NB4 (cell line): ENCODE data around the gene SEPTIN5.
A peak's percentile ranks its signal among the peaks of the same experiment; 100 is the strongest.

Experiments
- DNase-seq: peaks from one replicate; pipeline ENCODE4 v3.0.0; 2010; ENCODE audit warnings: low read depth
- H3K4me3 ChIP-seq: one replicate; pipeline ENCODE4 v1.5.1; 2011; ENCODE audit warnings: mild to moderate bottlenecking, low read depth, low read length, moderate library complexity
- MYC ChIP-seq: IDR thresholded peaks from 2 replicates; pipeline ENCODE4 v1.6.1; 2011; ENCODE audit warnings: low read depth, low read length
- POLR2A ChIP-seq: IDR thresholded peaks from 2 replicates; pipeline ENCODE4 v1.6.1; 2011; ENCODE audit warnings: mild to moderate bottlenecking; ENCODE audit not compliant: insufficient read length; ENCODE audit errors: extremely low read depth
- TF ChIP-seq, protein P1 (sequence below): IDR thresholded peaks from 2 replicates; pipeline ENCODE4 v1.6.1; 2011; ENCODE audit warnings: low read depth, low read length
- TF ChIP-seq, protein P2 (sequence below): IDR thresholded peaks from one replicate; pipeline ENCODE4 v1.5.1; 2012; ENCODE audit warnings: low read depth, low read length

SEPTIN5 gene

DNA sequence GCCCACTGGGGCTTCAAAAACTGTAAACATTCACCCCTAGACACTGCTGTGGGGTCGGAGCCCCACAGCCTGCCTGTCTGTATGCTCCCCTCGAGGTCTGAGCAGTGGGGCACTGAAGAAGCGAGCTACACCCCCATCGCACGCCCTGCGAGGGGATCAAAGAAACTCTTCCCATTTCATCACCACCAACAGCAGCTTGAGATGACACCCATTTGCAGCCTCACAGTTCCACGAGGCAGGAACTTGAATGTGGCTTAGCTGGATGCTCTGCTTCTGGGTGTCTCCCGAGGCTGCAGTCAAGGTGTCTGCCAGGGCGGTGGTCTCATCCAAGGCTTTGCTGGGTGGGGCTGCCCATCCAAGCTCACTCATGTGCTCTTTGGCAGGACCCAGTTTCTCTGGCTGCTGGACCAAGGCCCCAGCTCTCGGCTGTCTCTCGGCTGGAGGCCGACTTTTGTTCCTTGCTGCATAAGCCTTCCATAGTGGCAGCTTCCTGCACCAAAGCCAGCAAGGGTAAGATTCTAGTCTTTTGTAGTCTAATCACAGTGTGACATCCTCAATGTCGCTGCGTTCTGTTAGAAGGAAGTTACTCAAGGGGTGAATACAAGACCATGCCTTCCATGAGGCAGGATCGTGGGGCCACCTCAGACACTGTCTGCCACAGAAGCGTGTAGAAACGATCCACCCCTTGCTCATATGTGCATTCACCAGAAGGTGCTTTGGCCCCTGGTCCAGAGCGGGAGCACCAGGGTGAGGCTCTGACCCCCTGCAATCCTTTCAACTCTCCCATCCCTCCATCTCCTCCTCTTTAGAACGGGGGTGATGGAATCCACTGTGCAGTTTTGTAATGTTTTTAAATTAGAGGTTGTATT lies 46.2 kb upstream of the SEPTIN5 start:
- TF ChIP-seq, protein P1, sequence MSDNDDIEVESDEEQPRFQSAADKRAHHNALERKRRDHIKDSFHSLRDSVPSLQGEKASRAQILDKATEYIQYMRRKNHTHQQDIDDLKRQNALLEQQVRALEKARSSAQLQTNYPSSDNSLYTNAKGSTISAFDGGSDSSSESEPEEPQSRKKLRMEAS = no peak
- no peak for TF ChIP-seq MYC
- no peak for TF ChIP-seq POLR2A
- TF ChIP-seq, protein P2, sequence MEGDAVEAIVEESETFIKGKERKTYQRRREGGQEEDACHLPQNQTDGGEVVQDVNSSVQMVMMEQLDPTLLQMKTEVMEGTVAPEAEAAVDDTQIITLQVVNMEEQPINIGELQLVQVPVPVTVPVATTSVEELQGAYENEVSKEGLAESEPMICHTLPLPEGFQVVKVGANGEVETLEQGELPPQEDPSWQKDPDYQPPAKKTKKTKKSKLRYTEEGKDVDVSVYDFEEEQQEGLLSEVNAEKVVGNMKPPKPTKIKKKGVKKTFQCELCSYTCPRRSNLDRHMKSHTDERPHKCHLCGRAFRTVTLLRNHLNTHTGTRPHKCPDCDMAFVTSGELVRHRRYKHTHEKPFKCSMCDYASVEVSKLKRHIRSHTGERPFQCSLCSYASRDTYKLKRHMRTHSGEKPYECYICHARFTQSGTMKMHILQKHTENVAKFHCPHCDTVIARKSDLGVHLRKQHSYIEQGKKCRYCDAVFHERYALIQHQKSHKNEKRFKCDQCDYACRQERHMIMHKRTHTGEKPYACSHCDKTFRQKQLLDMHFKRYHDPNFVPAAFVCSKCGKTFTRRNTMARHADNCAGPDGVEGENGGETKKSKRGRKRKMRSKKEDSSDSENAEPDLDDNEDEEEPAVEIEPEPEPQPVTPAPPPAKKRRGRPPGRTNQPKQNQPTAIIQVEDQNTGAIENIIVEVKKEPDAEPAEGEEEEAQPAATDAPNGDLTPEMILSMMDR = no peak
- peak; percentile 25 for DNase-seq
- H3K4me3 ChIP-seq = no peak overlapping the region

DNA sequence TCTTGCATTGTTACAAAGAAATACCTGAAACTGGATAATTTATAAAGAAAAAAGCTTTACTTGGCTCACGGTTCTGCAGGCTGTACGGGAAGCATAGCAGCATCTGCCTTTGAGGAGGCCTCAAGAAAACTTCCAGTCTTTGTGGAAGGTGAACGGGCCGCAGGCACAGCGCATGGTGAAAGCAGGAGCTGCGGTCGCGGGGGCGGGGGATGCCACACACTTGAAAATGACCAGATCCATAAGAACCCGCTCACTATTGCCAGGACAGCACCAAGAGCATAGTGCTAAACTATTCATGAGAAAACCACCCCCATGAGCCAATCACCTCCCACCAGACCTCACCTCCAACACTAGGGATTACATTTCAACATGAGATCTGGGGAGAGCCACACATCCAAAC lies 45.6 kb upstream of the SEPTIN5 start:
- no peak overlapping the region for H3K4me3 ChIP-seq
- TF ChIP-seq POLR2A (no peak), MYC (no peak)
- TF ChIP-seq, protein P1 = no peak
- TF ChIP-seq, protein P2 = no peak
- DNase-seq = no peak

DNA sequence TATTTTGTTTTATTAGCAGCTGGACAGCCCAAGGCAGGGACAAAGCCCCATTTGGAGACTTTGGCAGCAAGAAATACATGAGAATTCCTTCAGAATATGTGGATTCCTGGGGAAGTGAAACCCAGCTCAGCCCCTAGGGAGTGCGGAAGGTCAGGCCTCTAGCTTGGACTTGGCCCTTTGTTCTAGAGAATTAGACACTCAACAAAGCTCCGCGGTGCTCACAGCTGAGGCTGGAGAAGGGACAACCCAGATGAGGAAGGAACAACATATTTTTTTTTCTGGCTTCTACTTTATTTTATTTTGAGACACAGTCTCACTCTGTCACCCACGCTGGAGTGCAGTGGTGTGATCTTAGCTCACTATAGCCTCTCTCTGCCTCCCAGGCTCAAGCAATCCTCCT lies 44.7 kb upstream of the SEPTIN5 start:
- TF ChIP-seq, protein P1 = no peak
- TF ChIP-seq, protein P2 = no peak
- TF ChIP-seq MYC (no peak), POLR2A (no peak)
- no peak for DNase-seq

DNA sequence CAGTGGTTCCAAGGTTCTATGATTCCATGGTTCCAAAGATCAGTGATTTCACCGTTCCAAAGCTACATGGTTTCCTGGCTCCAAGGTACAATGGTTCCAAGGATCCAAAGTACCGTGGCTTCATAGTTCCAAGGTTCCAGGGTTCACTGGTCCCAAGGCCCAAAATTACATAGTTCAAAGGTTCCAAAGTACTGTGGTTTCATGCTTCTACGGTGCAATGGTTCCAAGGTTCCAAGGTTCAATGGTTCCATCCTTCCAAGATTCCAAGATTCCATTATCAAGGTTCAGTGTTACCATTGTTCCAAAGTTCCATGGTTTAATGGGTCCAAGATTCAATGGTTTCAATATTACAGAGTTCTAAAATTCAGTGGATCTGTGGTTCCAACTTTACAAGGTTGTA lies 43.0 kb upstream of the SEPTIN5 start:
- TF ChIP-seq, protein P1 = no peak
- no peak for TF ChIP-seq MYC
- no peak for TF ChIP-seq POLR2A
- TF ChIP-seq, protein P2 = no peak
- no peak overlapping the region for H3K4me3 ChIP-seq
- DNase-seq = no peak

More for the DNA sequence above, 44.7 kb upstream of the SEPTIN5 start:
- H3K4me3 ChIP-seq = no peak overlapping the region

DNA sequence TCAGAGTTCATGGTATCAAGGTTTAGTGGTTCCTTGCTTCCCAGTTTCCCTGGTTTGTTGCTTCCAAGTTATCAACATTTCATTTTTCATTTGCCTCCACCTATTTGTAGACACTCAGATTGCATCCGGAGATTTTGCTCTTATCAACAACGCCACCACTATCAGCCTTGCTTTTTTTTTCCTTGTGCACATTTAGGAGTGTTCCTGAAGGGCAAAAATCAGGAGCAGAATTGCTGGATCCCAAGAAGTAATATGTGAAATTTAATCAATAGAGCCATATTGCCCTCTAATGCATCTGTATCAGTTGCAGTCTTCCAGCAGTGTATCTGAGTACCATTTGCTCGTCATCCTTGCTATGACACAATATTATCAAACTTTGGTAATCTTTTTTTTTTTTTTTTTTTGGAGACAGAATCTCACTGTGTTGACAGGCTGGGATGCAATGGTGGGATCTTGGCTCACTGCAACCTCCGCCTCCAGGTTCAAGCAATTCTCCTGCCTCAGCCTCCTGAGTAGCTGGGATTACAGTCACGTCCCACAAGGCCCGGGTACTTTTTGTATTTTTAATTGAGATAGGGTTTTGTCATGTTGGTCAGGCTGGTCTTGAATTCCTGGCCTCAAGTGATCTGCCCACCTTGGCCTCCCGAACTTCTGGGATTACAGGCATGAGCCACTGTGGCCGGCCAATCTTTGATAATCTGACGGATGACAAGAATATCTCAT lies 42.1 kb upstream of the SEPTIN5 start:
- no peak for DNase-seq
- TF ChIP-seq, protein P2 = no peak
- no peak for TF ChIP-seq MYC
- TF ChIP-seq, protein P1 = no peak
- H3K4me3 ChIP-seq = no peak overlapping the region
